WTC11 (cell line): Measurements from ENCODE around the gene CD72. TPM values are rescaled to one million over a fixed set of nuclear protein-coding genes. Genes with fewer than 3 reads are reported as not detected.
A peak's percentile ranks its signal among the peaks of the same experiment; 100 is the strongest.

Experiments
- ATF6 ChIP-seq: sonication (generic); formaldehyde crosslinking; IDR thresholded peaks from 2 replicates; pipeline ENCODE4 v1.8.1; 2023; ENCODE audit warnings: mild to moderate bottlenecking, missing genetic modification reagents
- E2F5 ChIP-seq: sonication (generic); formaldehyde crosslinking; IDR thresholded peaks from 2 replicates; pipeline ENCODE4 v1.8.1; 2022; ENCODE audit warnings: mild to moderate bottlenecking, moderate library complexity, missing genetic modification reagents
- ELF4 ChIP-seq: sonication (generic); formaldehyde crosslinking; IDR thresholded peaks from 2 replicates; pipeline ENCODE4 v1.8.1; 2022; ENCODE audit warnings: low read depth, mild to moderate bottlenecking, moderate library complexity, missing genetic modification reagents
- ETV6 ChIP-seq: sonication (generic); formaldehyde crosslinking; IDR thresholded peaks from 2 replicates; pipeline ENCODE4 v1.8.1; 2022; ENCODE audit warnings: mild to moderate bottlenecking, missing genetic modification reagents
- FOXJ3 ChIP-seq: sonication (generic); formaldehyde crosslinking; IDR thresholded peaks from 2 replicates; pipeline ENCODE4 v1.9.0; 2021; ENCODE audit warnings: missing genetic modification reagents, mild to moderate bottlenecking, borderline replicate concordance
- HMGXB4 ChIP-seq: sonication (generic); formaldehyde crosslinking; IDR thresholded peaks from 2 replicates; pipeline ENCODE4 v1.8.1; 2023; ENCODE audit warnings: mild to moderate bottlenecking, moderate library complexity, missing genetic modification reagents
- KAT7 ChIP-seq: sonication (generic); formaldehyde crosslinking; IDR thresholded peaks from 2 replicates; pipeline ENCODE4 v1.8.1; 2023; ENCODE audit warnings: missing genetic modification reagents, mild to moderate bottlenecking, borderline replicate concordance
- MLX ChIP-seq: sonication (generic); formaldehyde crosslinking; IDR thresholded peaks from 2 replicates; pipeline ENCODE4 v1.8.1; 2023; ENCODE audit warnings: mild to moderate bottlenecking, missing genetic modification reagents, moderate library complexity
- MYBL2 ChIP-seq: sonication (generic); formaldehyde crosslinking; IDR thresholded peaks from 2 replicates; pipeline ENCODE4 v1.8.1; 2023; ENCODE audit warnings: mild to moderate bottlenecking, moderate library complexity, missing genetic modification reagents
- NR2C2 ChIP-seq: sonication (generic); formaldehyde crosslinking; IDR thresholded peaks from 2 replicates; pipeline ENCODE4 v1.8.0; 2022; ENCODE audit warnings: mild to moderate bottlenecking, missing genetic modification reagents
- STAT6 ChIP-seq: sonication (generic); formaldehyde crosslinking; conservative IDR thresholded peaks from 2 replicates; pipeline ENCODE4 v1.8.1; 2023; ENCODE audit warnings: mild to moderate bottlenecking, low read depth, missing genetic modification reagents, moderate library complexity
- TCF7 ChIP-seq: sonication (generic); formaldehyde crosslinking; IDR thresholded peaks from 2 replicates; pipeline ENCODE4 v1.8.0; 2022; ENCODE audit warnings: mild to moderate bottlenecking, low read depth, missing genetic modification reagents, moderate library complexity
- TP53 ChIP-seq: sonication (generic); formaldehyde crosslinking; IDR thresholded peaks from 2 replicates; pipeline ENCODE4 v1.8.1; 2023; ENCODE audit warnings: mild to moderate bottlenecking, missing genetic modification reagents
- ZBTB21 ChIP-seq: sonication (generic); formaldehyde crosslinking; IDR thresholded peaks from 2 replicates; pipeline ENCODE4 v1.8.1; 2023; ENCODE audit warnings: mild to moderate bottlenecking, missing genetic modification reagents, borderline replicate concordance
- ZBTB43 ChIP-seq: sonication (generic); formaldehyde crosslinking; IDR thresholded peaks from 2 replicates; pipeline ENCODE4 v1.8.1; 2023; ENCODE audit warnings: mild to moderate bottlenecking, missing genetic modification reagents
- ZMAT4 ChIP-seq: fragments of 250-450 bp; sonication (Bioruptor Pico); IDR thresholded peaks from 2 replicates; pipeline ENCODE4 v1.9.0; 2021; ENCODE audit warnings: mild to moderate bottlenecking
- ZNF219 ChIP-seq: sonication (generic); formaldehyde crosslinking; IDR thresholded peaks from 2 replicates; pipeline ENCODE4 v1.8.0; 2023; ENCODE audit warnings: missing genetic modification reagents, mild to moderate bottlenecking, borderline replicate concordance
- ZNF263 ChIP-seq: sonication (generic); formaldehyde crosslinking; IDR thresholded peaks from 2 replicates; pipeline ENCODE4 v1.8.1; 2022; ENCODE audit warnings: low read depth, mild to moderate bottlenecking, moderate library complexity, missing genetic modification reagents
- ZNF281 ChIP-seq: sonication (generic); formaldehyde crosslinking; IDR thresholded peaks from 2 replicates; pipeline ENCODE4 v1.8.0; 2023; ENCODE audit warnings: mild to moderate bottlenecking, missing genetic modification reagents
- ZNF317 ChIP-seq: sonication (generic); formaldehyde crosslinking; IDR thresholded peaks from 2 replicates; pipeline ENCODE4 v1.8.1; 2023; ENCODE audit warnings: low read depth, mild to moderate bottlenecking, moderate library complexity, missing genetic modification reagents, borderline replicate concordance
- ZNF425 ChIP-seq: fragments of 250-450 bp; sonication (Bioruptor Pico); conservative IDR thresholded peaks from 2 replicates; pipeline ENCODE4 v1.9.0; 2021; ENCODE audit warnings: mild to moderate bottlenecking
- total RNA-seq: library from RNA; stranded (reverse); gene quantifications from 3 replicates; pipeline ENCODE4 v1.2.3, GENCODE V29; 2021

The CD72 gene
- total RNA-seq, 1 experiment from 2014 or later = 2.9 TPM

- TF ChIP-seq ETV6 (CRISPR knock-in tag) = peak; percentile 71; the same call in 1 of the 2 replicates
- peak; percentile 19; the same call in 1 of the 2 replicates for TF ChIP-seq ZBTB21
- TF ChIP-seq ZNF281 (CRISPR knock-in tag) = 0 out of 2 replicates have a peak, but pooled peaks have one; percentile 36
- TF ChIP-seq MYBL2 (CRISPR knock-in tag) = peak; percentile 75; the same call in 1 of the 2 replicates
- no peak for TF ChIP-seq NR2C2
- TF ChIP-seq ZBTB43 (CRISPR knock-in tag) = no peak
- TF ChIP-seq ZNF219 (CRISPR knock-in tag) = no peak
- TF ChIP-seq ELF4 (CRISPR knock-in tag) = no peak
- no peak for TF ChIP-seq ZNF263
- TF ChIP-seq ZNF317 = no peak; the same call in 1 of the 2 replicates
- TF ChIP-seq TCF7 (CRISPR knock-in tag) = peak; percentile 73; the same call in 1 of the 2 replicates
- TF ChIP-seq E2F5 = peak; percentile 54; the same call in 1 of the 2 replicates
- TF ChIP-seq TP53 (CRISPR knock-in tag) = peak; percentile 65; the same call in 1 of the 2 replicates
- TF ChIP-seq ZMAT4 (CRISPR knock-in tag) = no peak
- no peak for TF ChIP-seq ATF6 (CRISPR knock-in tag)
- no peak for TF ChIP-seq FOXJ3 (CRISPR knock-in tag)
- no peak for TF ChIP-seq ZNF425 (CRISPR knock-in tag)
- TF ChIP-seq KAT7 = no peak
- no peak; the same call in 1 of the 2 replicates for TF ChIP-seq MLX (CRISPR knock-in tag)
- TF ChIP-seq STAT6 (CRISPR knock-in tag) = 0 out of 2 replicates have a peak, but pooled peaks have one; percentile 51
- TF ChIP-seq HMGXB4 (CRISPR knock-in tag) = peak; percentile 99
Measured at GRCh38 chr9:35658137-35658967, 40.1 kb upstream of the CD72 start, which contains the start of gene CCDC107 (continued).
